GM19438 (cell line): ENCODE results near the gene LIMD2.
"Not testable (repeated sequence)": the region's sequence is repeated elsewhere in the genome, so short reads cannot be mapped to it uniquely, and the experiment has no call there.

Source experiments
- ATAC-seq: cut with Tn5 transposase; IDR thresholded peaks from one replicate; pipeline ENCODE4 v1.9.1; 2021; ENCODE audit warnings: low read depth; ENCODE audit not compliant: unreplicated experiment

LIMD2 gene

DNA sequence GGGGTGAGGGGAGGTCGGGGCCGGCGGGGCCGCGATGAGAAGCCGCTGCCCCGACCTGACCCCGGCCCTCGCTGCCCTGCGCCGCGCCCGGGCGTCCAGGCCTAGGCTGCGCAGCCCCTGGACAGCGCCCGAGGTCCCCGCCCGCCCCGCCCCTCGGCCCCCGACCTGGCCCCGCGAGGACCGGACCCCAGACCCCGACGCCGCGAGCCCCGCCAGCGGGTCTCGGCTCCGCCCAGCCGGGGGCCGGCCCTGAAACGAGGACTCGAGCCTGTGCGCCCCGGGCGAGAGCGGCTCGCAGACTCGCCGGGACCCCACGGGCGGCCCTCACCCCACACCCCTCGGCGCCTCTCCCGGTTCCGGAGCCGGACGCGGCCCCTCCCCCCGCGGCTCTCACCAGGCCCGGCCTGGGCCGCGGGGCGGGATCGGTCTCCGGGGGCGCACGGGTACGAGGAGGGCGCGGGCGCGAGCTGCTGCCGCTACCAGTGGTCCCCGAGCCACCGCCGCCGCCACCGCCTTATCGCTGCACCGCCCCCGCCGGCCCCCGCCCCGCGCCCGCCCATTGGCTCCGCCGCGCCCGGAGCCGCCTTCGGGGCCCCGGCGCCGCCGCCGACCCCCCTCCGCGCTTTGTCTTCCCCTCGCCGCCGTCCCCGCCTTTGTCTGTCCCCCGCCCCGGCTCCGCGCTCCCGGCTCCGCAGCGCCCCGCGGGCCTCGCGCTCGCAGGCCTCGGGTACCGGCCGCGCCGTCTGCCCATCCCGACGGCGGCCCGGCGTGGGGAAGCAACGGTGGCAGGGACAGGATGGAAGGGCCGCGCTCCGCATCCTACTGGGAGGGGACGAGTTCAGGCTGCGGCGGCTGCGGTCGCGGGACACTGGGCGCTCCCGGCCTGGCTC, at the start of gene LIMD2:
TSS of gene LIMD2 (minus strand) at position 488 of the 890 bp plus-strand sequence. CDS start 827 bp downstream, outside the sequence.
- ATAC-seq: peak; percentile 5

DNA sequence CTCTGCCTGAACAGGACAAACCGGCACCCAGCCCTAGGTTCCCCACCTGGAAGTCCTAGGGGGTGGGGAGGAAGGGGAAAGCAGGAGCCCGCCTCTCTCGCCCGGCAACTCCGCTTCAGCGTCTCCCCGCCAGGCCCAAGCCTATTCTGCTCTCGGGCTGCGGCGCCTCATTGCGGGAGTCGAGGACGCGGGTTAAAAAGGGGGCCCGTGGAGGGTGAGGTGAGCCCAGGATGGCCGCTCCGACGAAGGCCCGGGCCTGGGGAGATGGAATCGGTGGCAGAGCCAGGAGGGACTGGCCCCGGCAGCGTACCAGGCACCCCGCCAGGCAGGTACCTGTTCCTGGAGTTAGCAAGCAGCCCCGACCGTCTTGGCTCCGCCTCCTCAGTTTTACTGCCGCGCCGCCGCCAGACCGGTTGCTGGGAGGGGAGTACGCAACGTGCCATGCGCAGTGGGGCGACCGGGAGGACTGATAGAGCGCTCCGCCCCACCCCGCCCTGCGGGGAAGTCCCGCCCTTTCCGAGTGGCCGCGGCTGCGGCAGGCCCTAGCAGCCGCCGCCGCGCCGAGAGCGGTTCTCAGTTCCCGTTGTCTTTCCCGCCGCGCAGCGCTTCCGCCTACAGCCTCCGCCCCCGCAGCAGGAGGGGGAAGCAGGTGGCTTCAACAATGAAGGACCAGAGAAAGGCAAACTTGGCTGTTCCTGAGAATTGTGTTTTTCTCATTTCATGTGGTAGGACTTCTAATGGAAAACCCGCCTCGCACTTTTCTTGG, 41.7 kb upstream of the LIMD2 start, which contains the start of gene STRADA:
TSS of gene STRADA (minus strand) at position 392 of the 766 bp plus-strand sequence. CDS start 13,430 bp downstream, outside the sequence.
- peak; percentile 86 for ATAC-seq

DNA sequence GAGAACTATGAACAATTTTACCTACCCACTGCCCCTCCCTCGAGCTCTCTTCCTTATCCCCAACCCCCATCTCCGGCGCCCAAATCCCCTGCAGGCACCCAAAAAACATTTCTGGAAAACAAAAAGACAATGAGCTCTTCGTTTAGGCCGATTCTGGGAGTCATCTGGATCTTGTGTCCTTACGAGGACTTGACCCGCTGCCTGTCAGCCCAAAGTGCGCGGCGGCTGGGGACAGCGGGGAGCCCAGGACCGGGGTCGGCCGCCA, 41.1 kb upstream of the LIMD2 start:
- no peak for ATAC-seq

DNA sequence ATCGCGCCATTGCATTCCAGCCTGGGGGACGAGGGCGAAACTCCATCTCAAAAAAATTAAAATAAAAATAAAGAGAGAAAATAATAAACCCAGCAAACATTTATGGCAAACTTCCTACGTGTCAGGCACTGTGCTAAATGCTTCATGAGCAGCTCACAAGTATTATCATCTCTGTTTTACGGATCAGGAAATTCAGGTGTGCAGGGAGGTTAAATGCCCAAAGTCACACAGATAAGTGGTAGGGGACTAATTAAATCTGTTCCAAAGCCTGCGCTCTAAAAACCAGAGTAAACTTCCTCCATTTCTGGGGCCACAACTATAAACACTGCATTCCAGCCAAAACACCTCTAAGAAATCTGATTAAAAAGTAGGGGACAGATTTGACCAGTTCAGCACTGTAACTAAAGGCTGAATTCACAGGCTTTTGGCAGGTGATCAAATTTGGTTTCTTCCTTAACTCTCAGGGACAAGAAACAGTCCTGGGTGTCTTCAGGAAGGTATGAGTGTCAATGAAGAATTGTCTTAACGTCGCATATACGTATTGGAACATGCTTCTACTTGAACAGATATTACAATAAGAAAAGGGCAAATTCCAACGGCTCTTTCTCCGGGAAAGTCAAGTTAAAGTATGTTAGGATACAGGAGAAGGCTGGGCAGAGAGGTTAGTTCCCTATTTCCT, 40.7 kb upstream of the LIMD2 start:
- no peak for ATAC-seq

DNA sequence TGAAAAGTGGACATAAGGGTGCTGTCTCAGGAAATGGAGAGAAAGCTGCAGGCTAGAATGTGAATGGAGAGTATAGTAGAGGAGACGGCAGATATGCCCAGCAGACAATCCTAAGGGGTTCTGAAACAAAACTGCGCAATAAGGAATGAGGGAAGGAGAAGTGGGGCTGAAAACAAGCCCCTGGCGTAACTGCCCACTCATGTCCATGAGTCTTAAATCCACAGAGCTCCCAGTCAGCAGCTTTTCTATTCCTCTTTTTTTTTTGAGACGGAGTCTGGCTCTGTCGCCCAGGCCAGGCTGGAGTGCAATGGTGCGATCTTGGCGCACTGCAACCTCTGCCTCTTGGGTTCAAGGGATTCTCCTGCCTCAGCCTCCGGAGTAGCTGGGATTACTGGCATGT, 35.8 kb upstream of the LIMD2 start:
- no peak for ATAC-seq

DNA sequence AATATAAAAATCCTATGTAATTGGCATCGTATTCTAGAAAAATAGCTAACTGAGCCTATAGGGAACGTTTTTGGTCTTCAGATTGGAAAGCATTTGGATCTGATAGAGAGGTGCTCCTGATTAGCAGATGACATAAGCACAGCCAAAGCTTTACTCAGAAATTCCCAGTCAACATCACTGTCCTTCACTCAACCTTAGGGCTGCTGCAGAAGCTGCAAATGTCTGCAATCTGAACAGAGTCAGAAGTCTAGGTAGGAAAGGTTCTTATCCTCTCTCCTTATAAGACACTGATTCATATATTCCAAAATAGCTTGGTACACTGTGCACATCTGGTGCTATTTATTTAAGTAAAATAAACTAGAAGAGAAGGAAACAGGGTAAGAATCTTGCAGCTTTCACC, 22.5 kb upstream of the LIMD2 start:
- no peak for ATAC-seq

DNA sequence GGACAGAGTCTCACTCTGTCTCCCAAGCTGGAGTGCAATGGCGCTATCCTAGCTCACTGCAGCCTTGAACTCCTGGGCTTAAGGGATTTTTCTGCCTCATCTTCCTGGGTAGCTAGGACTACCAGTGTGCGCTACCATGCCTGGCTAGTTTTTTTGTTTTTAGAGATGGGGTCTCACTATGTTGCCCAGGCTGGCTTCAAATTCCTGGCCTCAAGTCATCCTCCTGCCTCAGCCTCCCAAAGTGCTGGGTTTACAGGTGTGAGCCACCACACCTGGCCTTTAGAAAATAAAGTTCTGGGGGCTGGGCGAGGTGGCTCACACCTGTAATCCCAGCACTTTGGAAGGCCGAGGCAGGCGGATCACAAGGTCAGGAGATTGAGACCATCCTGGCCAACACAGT, 20.3 kb upstream of the LIMD2 start:
- ATAC-seq: not testable (repeated sequence)

DNA sequence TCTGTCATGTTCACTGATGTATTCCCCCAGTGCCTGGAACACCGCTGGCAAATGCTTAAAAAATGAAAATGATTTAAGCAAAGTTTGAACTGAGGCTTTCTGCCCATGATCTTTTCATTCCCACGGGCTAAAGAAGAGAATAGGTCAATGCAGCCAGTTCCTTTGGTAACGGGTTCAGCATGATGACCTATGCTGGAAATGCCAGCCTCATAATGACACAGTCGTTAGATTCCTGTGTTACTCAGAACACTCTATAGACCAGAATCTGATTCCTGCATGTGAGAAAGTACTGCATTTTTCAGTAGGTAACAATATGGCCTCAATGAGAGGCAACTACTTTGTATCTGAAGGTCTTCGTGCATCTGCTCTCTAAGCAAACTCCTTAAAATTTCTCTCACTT, 19.1 kb upstream of the LIMD2 start:
- ATAC-seq: no peak

DNA sequence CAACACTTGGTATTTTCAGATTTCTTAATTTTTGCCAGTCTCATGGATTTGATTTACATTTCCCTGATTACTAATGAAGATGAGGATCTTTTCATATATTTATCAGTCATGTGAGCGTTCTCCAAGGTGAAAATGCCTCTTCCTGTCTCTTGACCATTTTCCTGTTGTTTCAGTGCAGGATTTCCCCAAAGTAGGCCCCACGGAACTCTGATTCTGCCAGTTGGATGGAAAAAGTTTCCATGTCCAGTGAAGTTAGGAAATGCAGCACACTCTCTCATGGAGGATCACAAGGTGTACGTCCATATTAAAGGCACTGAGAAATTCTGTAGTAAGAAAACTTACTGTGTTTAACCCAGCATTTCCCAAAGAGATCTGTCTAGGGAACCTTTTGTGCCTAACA, 16.5 kb upstream of the LIMD2 start:
- ATAC-seq: no peak

DNA sequence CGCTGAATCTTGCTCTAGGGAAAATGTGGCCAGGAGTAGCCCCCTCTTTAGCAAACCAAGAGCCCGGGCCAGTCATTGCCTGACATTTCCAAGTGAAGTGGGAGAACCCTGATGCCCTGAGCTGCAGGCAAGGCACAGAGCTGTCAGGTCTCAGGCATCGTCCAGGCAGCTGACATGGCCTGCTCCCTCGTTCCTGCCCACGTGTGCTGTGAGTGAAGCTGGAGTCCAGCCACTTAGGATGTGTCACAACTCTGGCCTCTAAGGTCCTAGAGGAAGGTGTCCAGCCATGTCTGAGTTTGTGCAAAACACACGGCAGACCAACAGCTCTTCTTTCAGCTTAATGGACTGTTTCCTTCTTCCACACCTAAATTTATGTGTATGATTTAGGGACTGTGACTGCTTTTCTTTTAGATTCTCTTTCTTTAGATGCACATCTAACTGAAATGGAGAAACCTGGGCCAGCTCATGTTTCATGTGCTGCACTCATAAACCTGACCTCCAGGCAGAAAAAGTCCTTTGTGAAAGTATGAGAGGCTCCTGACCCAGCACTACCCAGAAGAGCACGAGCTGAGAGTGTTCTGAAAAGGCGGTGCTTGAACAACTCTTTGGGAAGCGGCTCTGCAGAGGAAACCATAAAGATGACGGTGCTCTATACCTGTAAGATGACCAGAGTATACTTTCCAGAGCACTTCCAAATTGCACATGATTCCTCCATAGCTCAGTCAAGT, 14.8 kb upstream of the LIMD2 start:
- no peak for ATAC-seq

DNA sequence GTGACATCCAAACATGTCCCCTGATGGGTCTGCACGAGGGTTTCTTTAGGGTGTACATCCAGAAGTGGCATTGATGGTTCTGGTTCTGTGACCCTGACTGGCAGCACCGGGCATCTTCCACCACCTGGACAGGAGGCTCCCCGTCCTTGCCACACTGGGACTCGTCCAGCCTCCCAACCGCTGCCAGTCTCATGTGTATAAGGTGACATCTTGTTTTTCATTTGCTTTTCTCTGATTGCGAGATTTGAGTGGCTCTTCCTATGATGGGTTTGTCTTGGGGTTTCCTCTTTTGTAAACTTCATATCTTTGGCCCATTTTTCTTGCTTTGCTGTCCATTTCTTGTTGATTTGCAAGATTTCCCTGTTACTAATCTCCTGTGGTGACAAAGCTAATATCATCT, 9.2 kb upstream of the LIMD2 start:
- no peak for ATAC-seq

DNA sequence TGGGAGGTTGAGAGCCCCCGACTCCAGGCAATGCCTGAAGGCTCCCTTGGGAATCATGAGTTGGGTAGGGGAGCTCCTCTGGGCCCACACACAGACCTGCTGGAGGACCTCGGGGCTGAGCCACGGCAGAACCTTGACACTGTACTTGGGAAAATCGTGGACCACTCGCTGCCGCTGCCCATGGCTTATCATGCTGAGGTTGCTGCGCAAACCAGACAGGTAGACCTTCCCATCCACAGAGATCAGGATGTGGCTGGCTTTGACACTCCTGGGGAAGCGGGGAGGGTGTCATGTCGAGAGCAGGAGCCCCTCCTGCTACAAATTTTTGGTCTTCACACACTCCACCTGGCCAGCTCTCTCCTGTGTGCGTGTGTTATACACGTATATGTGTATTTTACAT, 7.2 kb upstream of the LIMD2 start:
- no peak for ATAC-seq

DNA sequence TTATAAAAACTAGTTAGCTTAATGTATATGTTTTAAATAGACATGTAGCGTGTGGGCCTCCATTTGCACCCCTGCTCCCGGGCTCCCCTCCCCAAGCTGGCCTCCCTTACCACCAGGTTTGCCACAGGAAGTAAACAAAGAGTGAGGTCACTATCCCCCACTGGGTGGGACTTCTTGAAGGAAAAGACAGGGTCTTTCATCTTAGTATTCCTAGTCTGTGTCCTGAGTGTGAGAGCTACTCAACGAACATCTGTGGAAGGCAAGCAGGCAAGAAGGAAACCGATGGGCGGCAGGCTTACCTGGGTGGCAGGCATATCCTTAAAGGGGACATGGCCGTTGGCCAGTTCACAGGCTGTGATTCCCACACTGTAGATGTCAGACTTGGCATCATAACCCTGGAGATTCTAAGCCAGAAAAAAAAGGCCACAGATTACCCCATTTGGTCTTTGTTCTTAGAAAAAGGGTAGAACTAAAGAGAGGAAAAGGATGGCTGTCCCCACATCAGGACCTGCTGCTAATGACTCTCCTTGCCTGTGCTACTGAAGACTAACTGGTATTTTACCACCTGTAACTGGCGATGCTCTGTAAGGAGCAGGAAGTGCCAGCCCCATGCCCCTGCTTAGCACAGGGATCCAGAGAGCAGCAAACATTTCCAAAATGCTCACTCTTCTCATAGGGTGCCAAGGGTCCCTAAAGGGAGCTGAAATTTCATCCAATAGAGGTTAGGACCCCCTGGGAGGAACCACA, 6.6 kb upstream of the LIMD2 start:
- ATAC-seq: no peak

DNA sequence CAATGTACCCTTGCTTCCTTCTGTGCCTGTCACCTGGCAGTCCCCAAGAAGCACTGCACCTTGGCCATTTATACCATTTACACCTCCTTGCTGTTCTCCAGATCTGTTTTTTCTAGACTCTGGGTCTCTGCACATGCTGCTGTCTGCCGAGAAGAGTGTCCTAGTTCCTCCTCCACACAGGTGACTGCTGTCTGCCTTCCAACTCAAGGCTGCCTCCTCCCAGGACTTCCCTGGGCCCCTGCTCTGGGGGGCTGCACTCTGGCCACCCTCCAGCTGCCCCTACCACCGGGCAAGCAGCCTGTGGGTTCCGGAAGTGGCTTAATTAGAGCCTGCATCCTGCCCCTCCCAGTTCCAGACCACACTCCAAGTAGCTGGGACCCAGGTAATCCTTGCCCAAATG, 5.7 kb upstream of the LIMD2 start:
- ATAC-seq: no peak

DNA sequence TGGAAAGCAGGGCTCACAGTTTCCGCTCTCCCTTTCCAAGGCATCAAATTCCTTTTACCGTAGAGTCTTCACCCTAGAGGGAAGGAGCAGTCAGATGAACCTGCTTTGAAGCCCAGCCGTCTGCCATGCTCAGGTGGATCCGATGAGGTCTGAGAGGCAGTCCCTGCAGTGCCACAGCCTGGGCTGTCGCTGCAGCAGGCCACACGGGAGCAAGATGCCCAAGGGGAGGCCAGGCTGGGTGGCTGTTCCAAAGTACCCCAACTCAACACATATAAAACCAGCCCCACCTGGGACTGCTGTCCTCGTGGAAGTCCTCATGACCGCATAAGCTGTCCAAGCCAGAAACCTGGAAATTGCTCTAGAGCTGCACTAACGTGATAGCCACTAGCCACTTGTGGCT, 4.9 kb upstream of the LIMD2 start:
- no peak for ATAC-seq

DNA sequence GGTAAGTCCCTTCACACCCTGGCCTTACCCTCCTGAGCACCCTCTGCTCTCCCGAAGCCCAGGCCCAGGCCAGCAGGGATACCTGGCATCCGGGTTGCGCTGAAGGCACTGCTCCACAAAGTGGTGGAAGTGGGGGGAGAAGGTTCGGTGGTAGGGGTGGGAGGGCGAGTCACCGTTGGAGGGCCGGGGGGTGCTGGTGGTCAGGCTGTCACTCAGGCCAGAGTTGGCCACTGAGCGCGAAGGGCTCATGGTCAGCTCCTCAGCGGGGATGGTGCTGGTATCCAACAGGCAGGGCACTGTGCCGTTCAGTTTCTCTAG, 4.3 kb upstream of the LIMD2 start:
- no peak for ATAC-seq

DNA sequence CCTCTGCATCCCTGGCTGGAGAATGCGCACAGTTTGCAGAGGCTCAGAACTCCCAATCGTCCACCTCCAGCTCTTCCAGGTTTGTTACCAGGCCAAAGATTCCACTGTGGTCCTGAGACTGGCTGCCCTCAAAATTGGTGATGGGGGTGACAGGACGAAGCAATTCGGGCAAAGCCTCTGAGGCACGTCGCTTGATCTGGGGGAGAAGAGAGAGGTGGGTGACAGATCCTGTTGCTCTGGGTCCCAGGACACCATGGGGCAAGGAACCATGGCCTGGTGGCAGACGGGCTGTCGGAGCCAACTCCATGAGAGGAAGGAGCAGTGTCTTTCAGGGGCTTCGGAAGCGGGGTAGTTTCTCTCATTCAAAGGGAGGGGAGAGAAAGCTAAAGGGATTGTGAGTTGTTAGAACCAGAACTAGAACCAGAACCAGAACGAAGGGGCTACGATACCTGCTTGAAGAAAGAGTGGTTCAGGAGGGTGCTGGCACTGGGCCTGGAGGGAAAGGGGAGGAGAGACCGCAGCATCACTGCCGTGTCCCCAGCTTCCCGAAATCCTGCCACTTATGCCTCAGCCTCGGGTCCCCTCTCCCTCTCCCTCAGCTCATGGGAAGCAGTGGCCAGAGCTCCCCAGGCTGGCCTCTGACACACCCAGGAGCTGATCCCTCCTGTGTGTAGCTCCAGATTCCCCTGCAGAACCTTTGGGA, 3.8 kb upstream of the LIMD2 start:
- no peak for ATAC-seq

DNA sequence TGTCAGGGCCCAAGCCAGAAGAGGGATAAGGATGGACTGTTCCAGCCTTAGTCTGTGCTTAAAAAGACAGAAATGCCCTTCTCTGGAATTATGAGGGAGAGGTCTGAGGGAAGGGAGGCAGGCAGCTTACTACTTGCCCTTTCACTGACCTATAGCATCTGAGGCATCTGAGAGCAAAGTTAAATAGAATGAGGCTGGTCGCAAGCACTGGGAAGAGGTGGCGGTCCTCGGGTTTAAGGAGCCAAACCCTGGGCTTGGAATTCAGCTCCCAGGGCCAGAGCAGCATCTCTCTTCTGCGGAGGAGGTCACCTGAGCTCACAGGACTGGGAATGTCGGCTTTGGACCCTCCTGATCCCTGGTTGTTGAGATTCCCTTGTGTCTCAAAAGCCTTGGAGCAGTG, 3.1 kb upstream of the LIMD2 start:
- ATAC-seq: no peak

DNA sequence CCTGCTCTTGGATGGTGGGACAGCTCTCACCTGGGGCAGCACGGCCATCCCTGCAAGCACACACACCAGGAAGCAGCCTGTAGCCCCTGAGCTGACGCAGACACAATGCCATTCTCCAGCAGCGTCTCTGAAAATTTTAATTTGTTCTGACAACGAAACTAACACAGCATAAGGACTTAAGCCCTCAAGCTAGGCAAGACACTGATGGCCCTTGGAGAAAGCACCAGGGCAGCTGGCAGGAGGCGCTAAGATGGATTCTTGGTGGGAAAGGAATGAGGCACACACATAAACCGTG, 2.7 kb upstream of the LIMD2 start:
- ATAC-seq: no peak
